K562 (cell line): ENCODE results near the gene DPH2. TPM values are rescaled to one million over a fixed set of nuclear protein-coding genes. Genes with fewer than 3 reads are reported as not detected.

Experiments
- C11orf30 ChIP-seq: fragments of 450-650 bp; IDR thresholded peaks from 2 replicates; pipeline ENCODE4 v1.6.1; 2016; ENCODE audit warnings: low read depth, mild to moderate bottlenecking
- CCNT2 ChIP-seq: IDR thresholded peaks from 2 replicates; pipeline ENCODE4 v1.6.1; 2011; ENCODE audit warnings: borderline replicate concordance, low read depth, mild to moderate bottlenecking, moderate library complexity, mixed read lengths, low read length; ENCODE audit not compliant: insufficient read length; ENCODE audit errors: extremely low read depth
- CGGBP1 ChIP-seq: fragments of 250-450 bp; sonication (Bioruptor Pico); IDR thresholded peaks from 2 replicates; pipeline ENCODE4 v1.9.0; 2021; ENCODE audit warnings: mild to moderate bottlenecking
- CTBP1 ChIP-seq: fragments of 450-650 bp; IDR thresholded peaks from 2 replicates; pipeline ENCODE4 v1.6.1; 2016; ENCODE audit warnings: borderline replicate concordance
- HDAC1 ChIP-seq, 2 experiments: fragments of 450-650 bp; IDR thresholded peaks; 2 replicates each; pipeline ENCODE4 v1.6.1; 2016 to 2017; ENCODE audit warnings: inconsistent platforms in 1 of 2, mild to moderate bottlenecking in 1 of 2, moderate library complexity in 1 of 2
- HINFP ChIP-seq: fragments of 450-650 bp; conservative IDR thresholded peaks from 2 replicates; pipeline ENCODE4 v1.6.1; 2016; ENCODE audit warnings: missing genetic modification characterization, low read depth, mild to moderate bottlenecking, control low read depth, missing compliant biosample characterization
- HMGXB4 ChIP-seq: sonication (generic); formaldehyde crosslinking; IDR thresholded peaks from 2 replicates; pipeline ENCODE4 v1.8.1; 2023; ENCODE audit warnings: mild to moderate bottlenecking, missing genetic modification reagents
- KLF1 ChIP-seq: fragments of 450-650 bp; IDR thresholded peaks from 2 replicates; pipeline ENCODE4 v1.6.1; 2016; ENCODE audit warnings: missing genetic modification characterization, missing compliant biosample characterization
- KLF16 ChIP-seq: IDR thresholded peaks from 2 replicates; pipeline ENCODE4 v1.6.1; 2016; ENCODE audit warnings: antibody characterized with exemption
- MCM7 ChIP-seq, 2 experiments: fragments of 450-650 bp; IDR thresholded peaks; 2 replicates each; pipeline ENCODE4 v1.6.1; 2016 to 2018
- SIRT6 ChIP-seq: IDR thresholded peaks from one replicate; pipeline ENCODE4 v1.6.1; 2012; ENCODE audit warnings: low read depth, mild to moderate bottlenecking, control low read depth, inconsistent platforms, low read length, moderate library complexity
- YBX1 ChIP-seq: fragments of 450-650 bp; IDR thresholded peaks from 2 replicates; pipeline ENCODE4 v1.7.1; 2016; ENCODE audit warnings: mild to moderate bottlenecking
- ZNF174 ChIP-seq: fragments of 250-450 bp; sonication (Bioruptor Pico); IDR thresholded peaks from 2 replicates; pipeline ENCODE4 v1.4.0; 2020; ENCODE audit warnings: mild to moderate bottlenecking
- ZNF431 ChIP-seq: sonication (generic); formaldehyde crosslinking; IDR thresholded peaks from 2 replicates; pipeline ENCODE4 v1.8.0; 2022; ENCODE audit warnings: mild to moderate bottlenecking, missing genetic modification reagents
- polyA plus RNA-seq, 8 experiments: library from polyadenylated mRNA; depleted of rRNA in 4 of 8; stranded (reverse) in 5 of 8; unstranded in 3 of 8; fragments of >200 nt; fragmentation: Nextera tagmentation in 2 of 8; fragmentation: Illumina TruSeq in 1 of 8; extraction: Ambion mirVana in 2 of 8; extraction: Trizol in 1 of 8; gene quantifications; 2 replicates each; pipeline versions ENCODE4 v1.2.1 to v1.2.3, GENCODE V29; 2011 to 2014; ENCODE audit warnings: inconsistent platforms in 1 of 8, missing spikeins in 1 of 8
- total RNA-seq, 7 experiments: library from RNA; depleted of rRNA in 6 of 7; stranded (reverse); fragments of >200 nt in 6 of 7; fragmentation: Illumina TruSeq in 2 of 7; extraction: Trizol in 2 of 7; gene quantifications; 2 replicates each; pipeline versions ENCODE4 v1.2.1 to v1.2.3, GENCODE V29; 2011 to 2021; ENCODE audit warnings: low replicate concordance in 1 of 7
- TF ChIP-seq, protein P1 (sequence below), 2 experiments: fragments of 450-650 bp; conservative IDR thresholded peaks; 2 replicates each; pipeline ENCODE4 v1.6.1; 2017; ENCODE audit warnings: mild to moderate bottlenecking in 2 of 2, moderate library complexity in 2 of 2
- TF ChIP-seq, protein P2 (sequence below): fragments of 250-450 bp; sonication (Bioruptor Pico); IDR thresholded peaks from 2 replicates; pipeline ENCODE4 v1.8.0; 2021; ENCODE audit warnings: mild to moderate bottlenecking, moderate library complexity
- TF ChIP-seq, protein P3 (sequence below): fragments of 250-450 bp; sonication (Bioruptor Pico); IDR thresholded peaks from 2 replicates; pipeline ENCODE4 v1.5.0; 2022; ENCODE audit warnings: mild to moderate bottlenecking

Gene DPH2
- total and polyA plus RNA-seq, 9 of the 15 experiments (the other 6 are each of a cell fraction or from before 2014, with no cell fraction given) = 17.9 to 94.1 (median 68.1) TPM

DNA sequence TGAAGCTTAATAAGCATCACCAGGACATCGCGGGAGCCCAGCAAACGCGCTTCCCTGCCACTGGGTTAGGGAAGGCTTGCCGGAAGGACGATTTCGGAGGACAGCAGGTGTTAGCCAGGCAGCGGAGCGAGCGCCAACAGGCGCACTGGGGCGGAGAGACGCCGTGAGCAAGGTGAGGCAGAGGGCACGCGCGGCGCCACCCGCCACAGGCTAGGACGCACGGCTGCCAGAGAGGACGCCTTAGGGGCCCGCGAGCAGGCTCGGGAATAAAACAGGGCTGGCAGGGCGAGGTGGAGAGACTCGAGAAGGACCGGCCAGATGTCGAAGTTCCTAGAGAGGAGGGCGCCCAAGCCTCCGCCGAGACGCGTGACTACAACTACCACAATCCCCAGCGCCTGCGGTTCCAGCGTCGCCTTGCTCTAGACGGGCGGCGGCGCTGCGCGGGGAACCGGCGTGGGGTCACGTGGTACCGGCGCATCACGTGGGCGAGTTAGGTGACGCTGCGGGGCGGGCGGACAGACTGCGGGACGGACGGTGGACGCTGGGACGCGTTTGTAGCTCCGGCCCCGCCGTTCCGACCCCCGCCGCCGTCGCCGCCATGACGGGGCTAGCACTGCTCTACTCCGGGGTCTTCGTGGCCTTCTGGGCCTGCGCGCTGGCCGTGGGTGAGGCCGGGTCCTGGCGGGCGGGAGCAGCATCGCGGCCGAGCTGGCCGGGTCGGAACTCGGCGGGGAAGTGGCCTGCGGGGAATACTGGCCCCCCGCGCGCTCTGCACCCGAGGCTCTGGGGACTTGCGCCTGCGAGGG, 4.8 kb downstream of the DPH2 start, which contains the start of gene ATP6V0B (continued):
- no peak for TF ChIP-seq HINFP (tag)
- no peak; the same call in 1 of the 2 replicates for TF ChIP-seq ZNF174 (CRISPR knock-in tag)
- no peak for TF ChIP-seq SIRT6
- TF ChIP-seq MCM7 (IDR thresholded peaks at IDR 0.05) = no peak
- TF ChIP-seq, protein P1, sequence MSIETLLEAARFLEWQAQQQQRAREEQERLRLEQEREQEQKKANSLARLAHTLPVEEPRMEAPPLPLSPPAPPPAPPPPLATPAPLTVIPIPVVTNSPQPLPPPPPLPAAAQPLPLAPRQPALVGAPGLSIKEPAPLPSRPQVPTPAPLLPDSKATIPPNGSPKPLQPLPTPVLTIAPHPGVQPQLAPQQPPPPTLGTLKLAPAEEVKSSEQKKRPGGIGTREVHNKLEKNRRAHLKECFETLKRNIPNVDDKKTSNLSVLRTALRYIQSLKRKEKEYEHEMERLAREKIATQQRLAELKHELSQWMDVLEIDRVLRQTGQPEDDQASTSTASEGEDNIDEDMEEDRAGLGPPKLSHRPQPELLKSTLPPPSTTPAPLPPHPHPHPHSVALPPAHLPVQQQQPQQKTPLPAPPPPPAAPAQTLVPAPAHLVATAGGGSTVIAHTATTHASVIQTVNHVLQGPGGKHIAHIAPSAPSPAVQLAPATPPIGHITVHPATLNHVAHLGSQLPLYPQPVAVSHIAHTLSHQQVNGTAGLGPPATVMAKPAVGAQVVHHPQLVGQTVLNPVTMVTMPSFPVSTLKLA (conservative IDR thresholded peaks at IDR 0.05) = peak; percentile 97 to 99
- 0 out of 2 replicates have a peak, but pooled peaks have one; percentile 16 for TF ChIP-seq KLF1 (tag)
- peak; percentile 92 for TF ChIP-seq C11orf30
- TF ChIP-seq CTBP1 = peak; percentile 76
- no peak for TF ChIP-seq KLF16
- TF ChIP-seq HMGXB4 (CRISPR knock-in tag) = peak; percentile 54; the same call in 1 of the 2 replicates
- no peak; the same call in 1 of the 2 replicates for TF ChIP-seq CGGBP1 (CRISPR knock-in tag)
- no peak for TF ChIP-seq YBX1
- peak; percentile 95 for TF ChIP-seq CCNT2
- peak in 1 of 2 experiments; percentile 71; a peak in 1 of 4 replicates for TF ChIP-seq HDAC1 (IDR thresholded peaks at IDR 0.05)
- TF ChIP-seq, protein P2, sequence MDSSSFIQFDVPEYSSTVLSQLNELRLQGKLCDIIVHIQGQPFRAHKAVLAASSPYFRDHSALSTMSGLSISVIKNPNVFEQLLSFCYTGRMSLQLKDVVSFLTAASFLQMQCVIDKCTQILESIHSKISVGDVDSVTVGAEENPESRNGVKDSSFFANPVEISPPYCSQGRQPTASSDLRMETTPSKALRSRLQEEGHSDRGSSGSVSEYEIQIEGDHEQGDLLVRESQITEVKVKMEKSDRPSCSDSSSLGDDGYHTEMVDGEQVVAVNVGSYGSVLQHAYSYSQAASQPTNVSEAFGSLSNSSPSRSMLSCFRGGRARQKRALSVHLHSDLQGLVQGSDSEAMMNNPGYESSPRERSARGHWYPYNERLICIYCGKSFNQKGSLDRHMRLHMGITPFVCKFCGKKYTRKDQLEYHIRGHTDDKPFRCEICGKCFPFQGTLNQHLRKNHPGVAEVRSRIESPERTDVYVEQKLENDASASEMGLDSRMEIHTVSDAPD (CRISPR knock-in tag) = no peak
- TF ChIP-seq, protein P3, sequence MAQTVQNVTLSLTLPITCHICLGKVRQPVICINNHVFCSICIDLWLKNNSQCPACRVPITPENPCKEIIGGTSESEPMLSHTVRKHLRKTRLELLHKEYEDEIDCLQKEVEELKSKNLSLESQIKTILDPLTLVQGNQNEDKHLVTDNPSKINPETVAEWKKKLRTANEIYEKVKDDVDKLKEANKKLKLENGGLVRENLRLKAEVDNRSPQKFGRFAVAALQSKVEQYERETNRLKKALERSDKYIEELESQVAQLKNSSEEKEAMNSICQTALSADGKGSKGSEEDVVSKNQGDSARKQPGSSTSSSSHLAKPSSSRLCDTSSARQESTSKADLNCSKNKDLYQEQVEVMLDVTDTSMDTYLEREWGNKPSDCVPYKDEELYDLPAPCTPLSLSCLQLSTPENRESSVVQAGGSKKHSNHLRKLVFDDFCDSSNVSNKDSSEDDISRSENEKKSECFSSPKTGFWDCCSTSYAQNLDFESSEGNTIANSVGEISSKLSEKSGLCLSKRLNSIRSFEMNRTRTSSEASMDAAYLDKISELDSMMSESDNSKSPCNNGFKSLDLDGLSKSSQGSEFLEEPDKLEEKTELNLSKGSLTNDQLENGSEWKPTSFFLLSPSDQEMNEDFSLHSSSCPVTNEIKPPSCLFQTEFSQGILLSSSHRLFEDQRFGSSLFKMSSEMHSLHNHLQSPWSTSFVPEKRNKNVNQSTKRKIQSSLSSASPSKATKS (CRISPR knock-in tag) = no peak
- no peak for TF ChIP-seq ZNF431 (CRISPR knock-in tag)
